HG03565 (cell line): Measurements from ENCODE around the gene ANTKMT.
"Not testable (repeated sequence)": the region's sequence is repeated elsewhere in the genome, so short reads cannot be mapped to it uniquely, and the experiment has no call there.

Experiments
- ATAC-seq: cut with Tn5 transposase; IDR thresholded peaks from one replicate; pipeline ENCODE4 v1.9.1; 2021; ENCODE audit warnings: mild to moderate bottlenecking, moderate library complexity; ENCODE audit not compliant: unreplicated experiment

ANTKMT gene

DNA sequence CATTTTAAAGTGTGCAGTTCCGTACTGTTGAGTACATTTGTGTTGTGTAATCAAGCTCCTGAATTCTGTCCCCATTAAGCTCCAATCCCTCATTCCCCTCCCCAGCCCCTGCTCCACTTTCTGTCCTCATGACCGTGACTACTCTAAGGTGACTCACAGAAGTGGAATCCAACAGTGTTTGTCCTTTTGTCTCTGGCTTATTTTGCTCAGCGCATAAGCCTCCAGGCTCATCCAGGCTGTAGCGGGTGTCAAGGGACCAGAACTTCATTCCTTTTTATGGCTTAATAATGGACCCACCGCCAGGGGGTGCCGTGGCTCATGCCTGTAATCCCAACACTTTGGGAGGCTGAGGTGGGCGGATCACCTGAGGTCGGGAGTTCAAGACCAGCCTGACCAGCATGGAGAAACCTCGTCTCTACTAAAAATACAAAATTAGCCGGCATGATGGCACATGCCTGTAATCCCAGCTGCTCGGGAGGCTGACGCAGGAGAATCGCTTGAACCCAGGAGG, 8.2 kb upstream of the ANTKMT start:
- ATAC-seq, result not testable (repeated sequence)

- no peak for ATAC-seq
Observed at GRCh38 chr16:714079-714478, 6.9 kb upstream of the ANTKMT start.

- peak; percentile 61 for ATAC-seq
Observed at GRCh38 chr16:714558-715476, 6.1 kb upstream of the ANTKMT start, which contains the start of gene METRN. Gene METRN, plus strand, starts transcription at chr16:715118. Its CDS starts 172 bp downstream, at chr16:715290.

GRCh38 chr16:715477-716199, 5.3 kb upstream of the ANTKMT start:
- no peak for ATAC-seq

DNA sequence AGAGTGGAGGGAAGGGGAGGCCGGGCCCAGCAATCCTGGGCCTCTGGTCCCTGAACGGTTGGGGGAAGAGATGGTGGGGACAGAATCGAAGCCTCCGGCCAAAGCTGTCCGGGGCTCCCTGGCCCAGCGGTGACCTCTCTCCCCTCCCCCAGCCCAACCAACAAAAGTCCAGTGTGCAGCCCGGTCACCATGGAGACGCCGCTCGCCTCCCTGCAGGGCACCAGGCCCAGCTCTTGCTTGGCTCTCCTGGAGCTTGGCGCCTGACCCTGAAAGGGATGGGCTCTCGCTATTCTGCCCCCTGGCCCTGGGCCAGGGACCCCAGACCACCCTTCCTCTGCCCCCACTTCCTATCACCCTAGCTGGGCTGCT, 4.8 kb upstream of the ANTKMT start:
- ATAC-seq, result no peak

GRCh38 chr16:716768-717325, 4.1 kb upstream of the ANTKMT start:
- ATAC-seq, result no peak

DNA sequence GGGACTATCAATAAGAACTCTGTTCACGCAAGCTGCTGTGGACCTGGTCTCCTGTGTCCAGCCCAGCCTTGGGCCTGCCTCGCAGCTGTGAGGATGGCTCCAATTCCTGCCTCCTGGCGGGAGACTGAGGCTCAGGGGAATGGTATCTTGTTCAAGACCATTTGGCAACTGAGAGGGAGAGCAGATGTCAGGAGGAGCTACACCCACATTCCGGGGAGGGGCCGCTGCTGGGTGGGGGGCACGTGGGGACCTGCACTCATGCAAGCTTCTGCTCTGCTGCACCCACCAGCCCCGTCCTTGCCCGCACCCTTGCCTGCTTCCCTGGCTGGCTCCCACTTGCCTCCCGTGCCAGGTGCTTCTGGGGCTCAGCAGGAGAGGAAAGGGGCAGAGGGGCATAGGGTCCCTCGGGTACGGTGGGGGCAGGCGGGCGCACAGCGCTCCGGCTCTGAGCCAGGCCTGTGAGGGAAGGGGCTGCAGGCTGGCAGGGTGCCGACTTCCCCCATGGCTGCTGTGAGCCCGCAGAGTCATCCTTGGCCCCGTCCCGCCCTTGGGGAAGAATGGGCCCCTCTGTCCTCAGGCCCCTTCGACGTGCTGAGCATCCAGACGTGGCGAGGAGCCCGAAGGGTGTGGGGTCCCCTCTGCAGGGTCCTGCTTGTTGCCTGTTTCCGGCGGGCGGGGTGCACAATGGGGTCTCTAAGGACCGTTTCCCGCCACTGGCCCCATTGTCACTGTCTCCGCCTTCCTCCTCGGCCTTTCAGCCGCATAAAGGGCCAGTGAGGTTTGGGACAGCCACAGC, 3.3 kb upstream of the ANTKMT start:
- no peak for ATAC-seq

GRCh38 chr16:718389-718788, 2.6 kb upstream of the ANTKMT start:
- ATAC-seq, result no peak

DNA sequence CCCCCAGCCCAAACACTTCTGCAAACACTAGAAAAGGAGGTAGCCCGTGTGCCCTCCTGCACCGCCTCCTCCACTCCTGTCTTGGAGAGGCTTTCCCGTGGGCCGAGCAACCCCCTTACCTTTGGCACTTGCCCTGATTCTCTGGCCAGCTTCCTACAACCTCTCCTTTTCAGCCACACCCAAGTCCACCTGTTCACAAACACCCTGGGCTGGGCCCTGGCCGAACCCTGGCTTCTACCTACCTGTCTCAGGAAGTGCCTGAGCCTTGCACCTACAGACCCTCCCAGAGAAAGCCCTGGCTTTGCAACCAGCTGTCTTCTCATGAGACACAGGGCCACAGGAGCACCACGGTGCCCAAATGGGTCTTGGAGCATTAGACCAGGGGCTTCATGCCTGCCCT, 2.0 kb upstream of the ANTKMT start:
- no peak for ATAC-seq

DNA sequence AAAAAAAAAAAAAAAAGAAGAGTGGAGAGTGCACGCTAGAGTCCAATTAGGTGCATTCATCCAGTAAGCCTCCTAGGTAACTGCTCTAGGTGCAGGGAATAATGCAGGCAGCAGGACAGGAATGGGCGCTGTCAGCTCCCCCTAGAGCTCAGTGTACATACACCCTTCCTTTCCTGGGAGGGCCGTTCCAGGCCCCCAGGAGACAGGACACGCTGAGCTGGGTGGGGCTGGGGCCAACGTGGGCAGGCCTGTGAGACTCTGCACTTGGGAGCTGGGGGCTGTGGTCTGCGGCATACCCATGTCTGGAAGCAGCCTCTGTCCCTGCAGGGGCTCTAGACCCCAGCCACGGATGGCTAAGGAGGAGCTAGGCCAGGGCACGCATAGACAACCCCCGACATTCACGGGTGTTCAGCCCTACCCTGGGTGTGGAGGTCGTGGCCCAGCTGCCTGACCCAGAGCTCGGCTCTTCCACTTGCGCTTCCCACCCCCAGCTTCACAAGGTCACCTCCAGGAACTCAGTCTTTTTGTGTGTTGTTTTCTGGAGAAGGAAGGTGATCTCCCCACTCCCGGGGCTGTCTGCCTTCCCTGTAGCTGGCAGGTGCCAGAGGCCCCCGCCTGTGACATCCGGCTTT, 1.0 kb upstream of the ANTKMT start:
- ATAC-seq, result no peak

GRCh38 chr16:720447-720989, 428 bp upstream of the ANTKMT start:
- peak; percentile 3 for ATAC-seq

DNA sequence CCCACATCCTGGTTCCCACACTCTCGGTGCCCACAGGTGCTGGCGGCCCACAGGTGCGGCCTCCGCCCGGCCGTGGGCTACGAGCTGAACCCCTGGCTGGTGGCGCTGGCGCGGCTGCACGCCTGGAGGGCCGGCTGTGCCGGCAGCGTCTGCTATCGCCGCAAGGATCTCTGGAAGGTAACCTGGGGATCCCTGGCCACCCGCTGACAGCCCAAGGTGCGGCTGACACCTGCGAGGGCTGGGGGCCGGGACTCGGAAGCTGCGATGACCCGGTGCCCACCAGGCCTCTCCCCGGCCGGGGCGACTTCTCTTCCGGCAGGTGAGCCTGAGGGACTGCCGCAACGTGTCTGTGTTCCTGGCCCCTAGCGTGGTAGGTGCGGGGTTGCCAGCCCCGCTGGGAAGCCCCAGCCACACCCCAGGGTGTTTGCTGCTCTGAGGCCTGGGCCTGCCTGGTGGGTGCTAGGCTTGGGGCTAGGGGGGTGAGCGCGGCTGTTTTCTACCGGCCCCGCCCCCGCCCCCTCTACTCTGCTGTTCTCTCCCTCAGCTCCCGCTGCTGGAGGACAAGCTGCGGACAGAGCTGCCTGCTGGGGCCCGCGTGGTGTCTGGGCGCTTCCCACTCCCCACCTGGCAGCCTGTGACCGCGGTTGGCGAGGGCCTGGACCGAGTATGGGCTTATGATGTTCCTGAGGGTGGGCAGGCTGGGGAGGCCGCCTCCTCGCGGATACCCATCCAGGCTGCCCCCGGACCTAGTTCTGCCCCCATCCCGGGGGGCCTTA, 1.0 kb downstream of the ANTKMT start:
- no peak for ATAC-seq

DNA sequence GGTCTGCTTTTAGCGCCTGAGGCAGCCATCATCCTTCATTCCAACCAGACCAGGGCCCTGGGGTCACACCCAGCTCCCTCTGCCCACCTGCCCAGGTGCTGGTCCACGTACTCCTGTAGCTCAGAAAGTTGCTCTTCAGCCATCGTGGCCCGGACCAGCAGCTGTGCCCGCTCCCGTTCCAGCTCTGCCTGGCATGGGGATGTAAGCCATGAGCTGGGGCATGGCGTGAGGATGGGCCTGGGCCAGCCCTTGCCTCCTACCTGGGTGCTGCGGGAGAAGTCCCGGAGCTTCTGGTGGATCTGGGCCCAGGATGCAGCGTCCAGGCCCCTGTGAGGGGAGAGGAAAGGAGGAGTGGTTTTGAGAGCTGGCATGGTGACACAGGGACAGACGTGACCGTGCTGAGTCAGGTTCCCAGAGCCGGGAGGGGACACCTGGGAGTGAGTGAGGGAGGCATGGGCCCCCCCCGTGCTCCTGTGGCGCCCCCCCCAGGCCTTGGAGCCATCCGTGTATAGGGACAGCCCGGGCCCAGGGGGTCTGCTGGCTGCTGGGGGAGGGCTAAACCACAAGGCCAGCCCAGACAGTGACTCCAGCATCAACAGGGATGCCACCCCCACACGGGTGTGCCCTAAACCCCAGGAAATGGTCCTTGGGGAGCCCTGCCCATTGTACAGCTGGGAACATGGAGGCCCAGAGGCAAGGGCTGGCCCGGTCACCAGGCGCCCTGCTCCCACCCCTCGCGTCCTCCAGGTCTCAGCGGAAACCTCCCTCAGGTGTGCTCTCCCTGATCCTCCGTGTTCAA, 2.1 kb downstream of the ANTKMT start:
- ATAC-seq, result no peak

DNA sequence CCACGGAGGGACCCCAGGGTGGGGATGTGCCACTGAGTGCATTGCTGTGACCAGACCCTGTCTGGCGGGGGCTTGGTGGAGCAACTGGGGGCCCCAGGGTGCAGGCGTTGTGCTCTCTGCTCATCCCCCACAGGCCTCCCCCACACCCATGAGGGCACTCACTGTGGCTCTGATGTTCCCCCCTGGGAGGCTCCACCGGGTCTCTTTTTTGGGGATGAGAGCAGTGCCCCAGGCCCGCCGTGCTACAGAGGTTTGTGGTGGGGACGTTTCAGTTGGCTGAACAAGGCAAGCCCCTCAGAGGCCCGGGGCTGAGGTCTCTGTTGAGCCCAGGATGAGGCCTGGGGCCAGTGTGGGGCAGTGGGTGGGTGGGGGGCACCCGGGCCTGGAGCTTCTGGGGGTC, 2.7 kb downstream of the ANTKMT start:
- no peak for ATAC-seq

- ATAC-seq, result no peak
Observed at GRCh38 chr16:724188-725040, 3.5 kb downstream of the ANTKMT start.

- no peak for ATAC-seq
Observed at GRCh38 chr16:725041-725376, 4.1 kb downstream of the ANTKMT start.

GRCh38 chr16:725463-726187, 4.7 kb downstream of the ANTKMT start:
- ATAC-seq, result no peak
